Neural progenitor cell (in vitro differentiated cells): ENCODE results near the gene ABCA7.

ENCODE experiments used
- EZH2 ChIP-seq: fragments of 200-600 bp; sonication (generic); IDR thresholded peaks from 2 replicates; pipeline ENCODE4 v1.6.1; 2017; ENCODE audit warnings: antibody characterized with exemption, mild to moderate bottlenecking, moderate library complexity
- EZH2phosphoT487 ChIP-seq: fragments of 200-600 bp; sonication (generic); IDR thresholded peaks from 2 replicates; pipeline ENCODE4 v1.6.1; 2017; ENCODE audit warnings: antibody characterized with exemption

- no peak for TF ChIP-seq EZH2
- no peak for TF ChIP-seq EZH2phosphoT487
Measured at GRCh38 chr19:1073063-1073955, 33.4 kb downstream of the ABCA7 start.
